GM23248 (cell line): ENCODE measurements around the gene CEACAM4. TPM values are rescaled to one million over a fixed set of nuclear protein-coding genes. Genes with fewer than 3 reads are reported as not detected.

Experiments
- DNase-seq: peaks from one replicate; pipeline ENCODE4 v3.0.0-alpha.2; 2015
- H2AFZ ChIP-seq: fragments of 200-600 bp; sonication (generic); 2 replicates; pipeline ENCODE4 v1.6.1; 2016; ENCODE audit warnings: antibody characterized with exemption
- H3F3A ChIP-seq: fragments of 200-600 bp; sonication (generic); 2 replicates; pipeline ENCODE4 v1.6.1; 2016; ENCODE audit warnings: mild to moderate bottlenecking, antibody characterized with exemption, mixed run types; ENCODE audit not compliant: insufficient read depth
- H3K27ac ChIP-seq: fragments of 200-600 bp; sonication (generic); 2 replicates; pipeline ENCODE4 v1.5.1; 2016; ENCODE audit warnings: mild to moderate bottlenecking
- H3K27me3 ChIP-seq: fragments of 200-600 bp; sonication (generic); replicated peaks from 2 replicates; pipeline ENCODE4 v1.6.1; 2016; ENCODE audit warnings: mild to moderate bottlenecking; ENCODE audit not compliant: insufficient read depth
- H3K36me3 ChIP-seq: fragments of 200-600 bp; sonication (generic); 2 replicates; pipeline ENCODE4 v1.6.1; 2016; ENCODE audit warnings: low read depth, mild to moderate bottlenecking
- H3K4me1 ChIP-seq: fragments of 200-600 bp; sonication (generic); 2 replicates; pipeline ENCODE4 v1.6.1; 2016; ENCODE audit warnings: mild to moderate bottlenecking; ENCODE audit not compliant: insufficient read depth
- H3K4me2 ChIP-seq: fragments of 200-600 bp; sonication (generic); one replicate; pipeline ENCODE4 v1.6.1; 2016; ENCODE audit warnings: mild to moderate bottlenecking; ENCODE audit not compliant: unreplicated experiment
- H3K4me3 ChIP-seq: fragments of 200-600 bp; sonication (generic); 2 replicates; pipeline ENCODE4 v1.5.1; 2016; ENCODE audit warnings: mild to moderate bottlenecking
- H3K79me2 ChIP-seq: fragments of 200-600 bp; sonication (generic); 2 replicates; pipeline ENCODE4 v1.6.1; 2016; ENCODE audit warnings: mild to moderate bottlenecking; ENCODE audit not compliant: insufficient read depth
- H3K9ac ChIP-seq: fragments of 200-600 bp; sonication (generic); 2 replicates; pipeline ENCODE4 v1.6.1; 2016; ENCODE audit warnings: mild to moderate bottlenecking
- H3K9me2 ChIP-seq: fragments of 200-600 bp; sonication (generic); 2 replicates; pipeline ENCODE4 v1.6.1; 2016; ENCODE audit warnings: mixed run types, mild to moderate bottlenecking, moderate library complexity; ENCODE audit not compliant: insufficient read depth
- H3K9me3 ChIP-seq: fragments of 200-600 bp; sonication (generic); one replicate; pipeline ENCODE4 v1.6.1; 2017; ENCODE audit warnings: low read depth
- H4K20me1 ChIP-seq: fragments of 200-600 bp; sonication (generic); 2 replicates; pipeline ENCODE4 v1.6.0; 2016; ENCODE audit not compliant: insufficient read depth
- EZH2 ChIP-seq: fragments of 200-600 bp; sonication (generic); IDR thresholded peaks from 2 replicates; pipeline ENCODE4 v1.6.1; 2018; ENCODE audit warnings: antibody characterized with exemption, mild to moderate bottlenecking; ENCODE audit not compliant: insufficient read depth, poor library complexity, severe bottlenecking
- EZH2phosphoT487 ChIP-seq: fragments of 200-600 bp; sonication (generic); IDR thresholded peaks from 2 replicates; pipeline ENCODE4 v1.6.1; 2018; ENCODE audit warnings: antibody characterized with exemption, moderate library complexity, mild to moderate bottlenecking, low read depth; ENCODE audit not compliant: insufficient read depth
- WGBS, 2 experiments: methylation state at CpG; one replicate each; pipeline ENCODE4 v1.1.6; 2015 to 2017; ENCODE audit warnings: low lambda C conversion rate in 2 of 2, low coverage in 1 of 2; ENCODE audit errors: missing lambda C conversion rate in 2 of 2; 5-methylcytosine and 5-hydroxymethylcytosine counted together
- in situ Hi-C: fragments of 300-500 bp; cut with MboI; formaldehyde crosslinking; loops from 2 replicates; pipeline ENCODE4 v1.15.0; 2020
- polyA plus RNA-seq: library from polyadenylated mRNA; unstranded; fragments of >200 nt; fragmentation: Nextera tagmentation; extraction: Ambion mirVana; gene quantifications from 2 replicates; pipeline ENCODE4 v1.2.1, GENCODE V29; 2016
- small RNA-seq: library from RNA; depleted of rRNA; stranded (forward); fragments of <200 nt; gene quantifications from one replicate; pipeline ENCODE3, GENCODE V24; 2014; ENCODE audit warnings: low read depth, low replicate concordance
- total RNA-seq: library from RNA; depleted of rRNA; stranded (reverse); fragments of >200 nt; shearing (Covaris generic); gene quantifications from 2 replicates; pipeline ENCODE4 v1.2.3, GENCODE V29; 2014; rRNA removed

Gene CEACAM4
- total and polyA plus RNA-seq, 2 experiments from 2014 or later: not detected

- Histone ChIP-seq H3K9me3 (no peaks in the 10 kb centered on the region), H3K9ac (no peak overlapping the region), H2AFZ (no peak overlapping the region), H3K9me2 (no peaks in the 10 kb centered on the region), H3K4me1 (no peaks in the 10 kb centered on the region), H3K79me2 (no peaks in the 10 kb centered on the region), H3K4me3 (no peak overlapping the region), H3K27me3 (peaks cover 53% of the 10 kb centered on the region), H4K20me1 (no peaks in the 10 kb centered on the region), H3F3A (no peaks in the 10 kb centered on the region), H3K36me3 (no peaks in the 10 kb centered on the region), H3K27ac (no peak overlapping the region), H3K4me2 (no peak overlapping the region)
- in situ Hi-C loops: no loop called here
- 3% methylated on average over 6 to 7 of the region's 7 CpGs for WGBS, 2 experiments
- DNase-seq: peak; percentile 85
- TF ChIP-seq EZH2 (no peak), EZH2phosphoT487 (no peak)
Observed at GRCh38 chr19:41570639-41571112, 56.2 kb downstream of the CEACAM4 start.

DNA sequence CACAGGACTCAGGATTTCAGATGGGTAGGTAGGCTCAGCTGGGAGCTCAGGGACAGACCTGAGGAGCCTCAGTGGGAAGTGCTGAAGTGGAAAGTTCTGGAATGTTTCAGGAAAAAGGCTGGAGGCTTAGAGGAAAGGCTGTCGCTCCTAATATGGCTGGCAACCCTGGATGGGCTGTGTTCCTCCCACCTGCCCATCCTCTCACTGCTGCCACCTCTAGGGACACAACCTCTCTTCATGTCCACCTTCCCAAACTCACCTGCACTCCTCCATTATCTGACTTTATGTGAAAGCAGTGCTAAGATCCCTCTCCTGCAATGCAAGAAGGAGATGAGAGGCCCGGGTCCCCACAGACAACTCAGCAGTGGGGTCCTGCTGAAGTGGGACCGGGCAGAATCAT is 56.7 kb downstream of the CEACAM4 start:
- in situ Hi-C loops: no loop called here
- H3K79me2 ChIP-seq: no peaks in the 10 kb centered on the region
- no peak overlapping the region for H3K27ac ChIP-seq
- peaks cover 58% of the 10 kb centered on the region for H3K27me3 ChIP-seq
- H3K9me2 ChIP-seq: no peaks in the 10 kb centered on the region
- no peak for DNase-seq
- H3K4me3 ChIP-seq: no peak overlapping the region
- H4K20me1 ChIP-seq: no peaks in the 10 kb centered on the region
- H3K9ac ChIP-seq: no peak overlapping the region
- WGBS, 2 experiments: 0 to 15% methylated on average over 3 of the region's 3 CpGs
- H3F3A ChIP-seq: no peaks in the 10 kb centered on the region
- TF ChIP-seq EZH2phosphoT487: no peak
- no peak for TF ChIP-seq EZH2
- H3K9me3 ChIP-seq: no peaks in the 10 kb centered on the region
- H3K36me3 ChIP-seq: no peaks in the 10 kb centered on the region
- no peak overlapping the region for H2AFZ ChIP-seq
- no peaks in the 10 kb centered on the region for H3K4me1 ChIP-seq
- no peak overlapping the region for H3K4me2 ChIP-seq

DNA sequence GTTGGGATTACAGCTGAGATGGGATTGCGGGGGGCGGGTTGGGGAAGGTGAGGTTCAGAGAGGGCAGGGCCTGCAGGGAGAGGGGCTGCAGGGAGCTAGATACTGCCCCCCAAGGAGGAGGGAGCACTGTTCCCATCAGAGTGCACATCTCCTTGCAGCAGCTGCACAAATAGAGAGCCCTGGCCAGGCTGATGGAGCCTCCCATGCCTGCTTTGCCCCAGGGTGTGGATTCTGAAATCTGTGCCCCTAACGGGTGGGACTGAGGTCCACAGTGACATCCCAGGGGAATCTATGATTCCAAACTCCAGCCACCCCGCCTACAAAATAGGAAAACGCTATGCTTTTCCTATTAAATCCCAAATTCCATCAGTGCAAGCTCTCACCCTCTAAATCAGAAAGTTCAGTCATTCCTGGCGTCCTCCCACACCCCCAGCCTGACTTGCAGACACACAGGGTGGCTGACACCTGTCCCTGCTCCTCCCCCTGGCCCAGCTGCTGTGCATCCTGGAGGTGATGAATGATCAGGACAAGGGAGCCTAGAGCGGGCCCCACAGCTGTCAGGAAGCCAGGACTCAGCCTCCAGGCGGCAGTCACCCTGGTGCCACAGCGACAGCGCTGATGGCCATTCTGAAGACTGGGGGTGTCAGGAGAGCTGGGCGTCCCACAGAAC is 57.3 kb downstream of the CEACAM4 start:
- no peaks in the 10 kb centered on the region for H3K79me2 ChIP-seq
- WGBS, 2 experiments: 15 to 21% methylated on average over 10 to 11 of the region's 11 CpGs
- in situ Hi-C loops: no loop called here
- H3K27ac ChIP-seq: no peak overlapping the region
- H4K20me1 ChIP-seq: no peaks in the 10 kb centered on the region
- H2AFZ ChIP-seq: no peak overlapping the region
- no peak overlapping the region for H3K4me3 ChIP-seq
- H3K9me2 ChIP-seq: no peaks in the 10 kb centered on the region
- H3K4me1 ChIP-seq: no peaks in the 10 kb centered on the region
- H3K27me3 ChIP-seq: peaks cover 63% of the 10 kb centered on the region
- H3K9ac ChIP-seq: no peak overlapping the region
- no peaks in the 10 kb centered on the region for H3F3A ChIP-seq
- no peak for DNase-seq
- TF ChIP-seq EZH2 (no peak), EZH2phosphoT487 (no peak)
- H3K36me3 ChIP-seq: no peaks in the 10 kb centered on the region
- H3K4me2 ChIP-seq: no peak overlapping the region
- H3K9me3 ChIP-seq: no peaks in the 10 kb centered on the region

Small RNA genes within 50 kb of the gene (small RNA-seq; reads per million reads assigned to genes)
- gene AC243960.4: not detected

Other genes starting within 250 kb of the CEACAM4 start
- 20.7 and 21.4 TPM in 2 replicates for gene EXOSC5, start 229.7 kb downstream of the CEACAM4 start, total RNA-seq
- 26.4 and 29.4 TPM in 2 replicates for gene EXOSC5, start 229.7 kb downstream of the CEACAM4 start, polyA plus RNA-seq
- 26.8 and 51.0 TPM in 2 replicates for gene BCKDHA, start 229.3 kb downstream of the CEACAM4 start, total RNA-seq
- gene BCKDHA, start 229.3 kb downstream of the CEACAM4 start, polyA plus RNA-seq: 29.4 and 32.0 TPM in 2 replicates
- gene B3GNT8, start 199.7 kb downstream of the CEACAM4 start, total RNA-seq: 5.0 and 5.9 TPM in 2 replicates
- 2.3 and 3.1 TPM in 2 replicates for gene B3GNT8, start 199.7 kb downstream of the CEACAM4 start, polyA plus RNA-seq
- gene DMAC2, start 187.2 kb downstream of the CEACAM4 start, total RNA-seq: 52.9 and 72.8 TPM in 2 replicates
- gene DMAC2, start 187.2 kb downstream of the CEACAM4 start, polyA plus RNA-seq: 49.2 and 50.6 TPM in 2 replicates
- gene ERICH4, start 183.9 kb downstream of the CEACAM4 start, total RNA-seq: not detected in 2 replicates
- gene ERICH4, start 183.9 kb downstream of the CEACAM4 start, polyA plus RNA-seq: not detected in 2 replicates
- gene CEACAM21, start 50.9 kb downstream of the CEACAM4 start, total RNA-seq: not detected in 2 replicates
- not detected in 2 replicates for gene CEACAM21, start 50.9 kb downstream of the CEACAM4 start, polyA plus RNA-seq
- not detected in 2 replicates for gene CEACAM7, start 61.2 kb upstream of the CEACAM4 start, total RNA-seq
- gene CEACAM7, start 61.2 kb upstream of the CEACAM4 start, polyA plus RNA-seq: not detected in 2 replicates
- gene CEACAM5, start 81.6 kb upstream of the CEACAM4 start, total RNA-seq: not detected in 2 replicates
- gene CEACAM5, start 81.6 kb upstream of the CEACAM4 start, polyA plus RNA-seq: not detected in 2 replicates
- not detected in 2 replicates for gene CEACAM6, start 128.5 kb upstream of the CEACAM4 start, total RNA-seq
- not detected in 2 replicates for gene CEACAM6, start 128.5 kb upstream of the CEACAM4 start, polyA plus RNA-seq
- gene CEACAM3, start 169.5 kb upstream of the CEACAM4 start, total RNA-seq: not detected in 2 replicates
- gene CEACAM3, start 169.5 kb upstream of the CEACAM4 start, polyA plus RNA-seq: not detected in 2 replicates
- gene LYPD4, start 217.6 kb upstream of the CEACAM4 start, total RNA-seq: not detected in 2 replicates
- not detected in 2 replicates for gene LYPD4, start 217.6 kb upstream of the CEACAM4 start, polyA plus RNA-seq
- gene DMRTC2, start 218.0 kb upstream of the CEACAM4 start, total RNA-seq: not detected in 2 replicates
- gene DMRTC2, start 218.0 kb upstream of the CEACAM4 start, polyA plus RNA-seq: not detected in 2 replicates
- 296 and 881 TPM in 2 replicates for gene RPS19, start 233.2 kb upstream of the CEACAM4 start, total RNA-seq
- gene RPS19, start 233.2 kb upstream of the CEACAM4 start, polyA plus RNA-seq: 2,308 and 2,316 TPM in 2 replicates